Nephron (organoid): ENCODE results near the gene OSMR.

ENCODE experiments used
- H3K27ac Mint-ChIP-seq, 3 experiments: 2 replicates each; pipeline ENCODE4 v1.8.0; 2020; ENCODE audit warnings: mixed read lengths in 3 of 3, mild to moderate bottlenecking in 2 of 3, moderate library complexity in 1 of 3
- H3K27me3 Mint-ChIP-seq: 2 replicates; pipeline ENCODE4 v1.8.0; 2021; ENCODE audit warnings: low read depth, mild to moderate bottlenecking, moderate library complexity, mixed read lengths
- H3K36me3 Mint-ChIP-seq: 2 replicates; pipeline ENCODE4 v1.8.0; 2020; ENCODE audit warnings: low read depth, mixed read lengths
- H3K4me1 Mint-ChIP-seq: 2 replicates; pipeline ENCODE4 v1.8.0; 2020; ENCODE audit warnings: mixed read lengths
- H3K4me3 Mint-ChIP-seq, 3 experiments: 2 replicates each; pipeline ENCODE4 v1.8.0; 2020; ENCODE audit warnings: mild to moderate bottlenecking in 3 of 3, mixed read lengths in 3 of 3, moderate library complexity in 2 of 3
- H3K9me3 Mint-ChIP-seq: 2 replicates; pipeline ENCODE4 v1.8.0; 2020; ENCODE audit warnings: mixed read lengths
- TF ChIP-seq, protein P1 (sequence below), 3 experiments: fragments of 200-600 bp; sonication (generic); IDR thresholded peaks; one replicate each; pipeline ENCODE4 v1.5.0; 2021; ENCODE audit warnings: antibody characterized with exemption in 3 of 3; ENCODE audit not compliant: unreplicated experiment in 3 of 3

OSMR gene

DNA sequence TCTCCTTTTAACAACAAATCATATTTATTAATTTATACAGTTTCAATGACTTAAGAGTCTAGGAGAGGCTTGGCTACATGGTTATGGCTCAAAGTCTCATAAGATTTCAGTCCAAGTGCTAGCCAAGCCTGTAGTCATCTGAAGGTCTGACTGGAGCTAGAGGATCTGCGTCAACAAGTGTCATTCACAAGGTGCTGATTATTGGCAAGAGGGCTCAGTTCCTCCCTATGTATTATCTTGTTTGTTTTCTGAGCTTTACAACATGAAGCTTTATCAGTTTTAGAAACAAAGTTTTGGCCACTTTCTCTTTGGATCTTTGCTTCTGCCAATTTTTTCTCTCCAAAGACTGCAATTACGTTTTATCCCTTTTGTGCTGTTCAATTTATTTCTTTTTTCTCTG is 133.7 kb downstream of the OSMR start:
- TF ChIP-seq, protein P1, sequence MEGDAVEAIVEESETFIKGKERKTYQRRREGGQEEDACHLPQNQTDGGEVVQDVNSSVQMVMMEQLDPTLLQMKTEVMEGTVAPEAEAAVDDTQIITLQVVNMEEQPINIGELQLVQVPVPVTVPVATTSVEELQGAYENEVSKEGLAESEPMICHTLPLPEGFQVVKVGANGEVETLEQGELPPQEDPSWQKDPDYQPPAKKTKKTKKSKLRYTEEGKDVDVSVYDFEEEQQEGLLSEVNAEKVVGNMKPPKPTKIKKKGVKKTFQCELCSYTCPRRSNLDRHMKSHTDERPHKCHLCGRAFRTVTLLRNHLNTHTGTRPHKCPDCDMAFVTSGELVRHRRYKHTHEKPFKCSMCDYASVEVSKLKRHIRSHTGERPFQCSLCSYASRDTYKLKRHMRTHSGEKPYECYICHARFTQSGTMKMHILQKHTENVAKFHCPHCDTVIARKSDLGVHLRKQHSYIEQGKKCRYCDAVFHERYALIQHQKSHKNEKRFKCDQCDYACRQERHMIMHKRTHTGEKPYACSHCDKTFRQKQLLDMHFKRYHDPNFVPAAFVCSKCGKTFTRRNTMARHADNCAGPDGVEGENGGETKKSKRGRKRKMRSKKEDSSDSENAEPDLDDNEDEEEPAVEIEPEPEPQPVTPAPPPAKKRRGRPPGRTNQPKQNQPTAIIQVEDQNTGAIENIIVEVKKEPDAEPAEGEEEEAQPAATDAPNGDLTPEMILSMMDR (IDR thresholded peaks at IDR 0.05; ENCODE audit: unreplicated experiment in 3 of 3) = no peak
- Mint-ChIP-seq H3K27me3 (no peaks in the 10 kb centered on the region), H3K4me3 (no peak overlapping the region), H3K36me3 (peaks cover 30% of the 10 kb centered on the region), H3K27ac (no peak overlapping the region), H3K4me1 (no peaks in the 10 kb centered on the region), H3K9me3 (no peaks in the 10 kb centered on the region)
